A549 (cell line): ENCODE data around the gene NR1H2.

ENCODE experiments used
- BHLHE40 ChIP-seq: IDR thresholded peaks from 2 replicates; pipeline ENCODE4 v1.6.1; 2012; ENCODE audit warnings: low read depth, low read length, inconsistent platforms
- JUN ChIP-seq, 2 experiments: fragments of >200 bp; sonication (Bioruptor Twin); formaldehyde crosslinking; IDR thresholded peaks; 2 replicates in 1 of 2; 3 replicates in 1 of 2; pipeline ENCODE4 v1.6.1; 2016 to 2017
- KDM5A ChIP-seq: fragments of 200-600 bp; sonication (generic); IDR thresholded peaks from 2 replicates; pipeline ENCODE4 v1.6.1; 2016; ENCODE audit warnings: antibody characterized with exemption, mild to moderate bottlenecking
- RAD21 ChIP-seq, 2 experiments: fragments of >200 bp in 1 of 2; sonication (Bioruptor Twin) in 1 of 2; formaldehyde crosslinking in 1 of 2; IDR thresholded peaks in 1 of 2; conservative IDR thresholded peaks in 1 of 2; 2 replicates in 1 of 2; 3 replicates in 1 of 2; pipeline ENCODE4 v1.6.1; 2012 to 2018; ENCODE audit warnings: inconsistent platforms in 1 of 2
- TF ChIP-seq, protein P1 (sequence below): fragments of >200 bp; sonication (Bioruptor Twin); formaldehyde crosslinking; IDR thresholded peaks from 3 replicates; pipeline ENCODE4 v1.5.1; 2016
- TF ChIP-seq, protein P2 (sequence below): fragments of 150-350 bp; IDR thresholded peaks from 2 replicates; pipeline ENCODE4 v1.6.1; 2014; ENCODE audit warnings: low read depth, mild to moderate bottlenecking, low read length
- TF ChIP-seq, protein P3 (sequence below): fragments of 200-600 bp; sonication (generic); IDR thresholded peaks from 2 replicates; pipeline ENCODE4 v1.6.1; 2016; ENCODE audit warnings: antibody characterized with exemption, mild to moderate bottlenecking, moderate library complexity

DNA sequence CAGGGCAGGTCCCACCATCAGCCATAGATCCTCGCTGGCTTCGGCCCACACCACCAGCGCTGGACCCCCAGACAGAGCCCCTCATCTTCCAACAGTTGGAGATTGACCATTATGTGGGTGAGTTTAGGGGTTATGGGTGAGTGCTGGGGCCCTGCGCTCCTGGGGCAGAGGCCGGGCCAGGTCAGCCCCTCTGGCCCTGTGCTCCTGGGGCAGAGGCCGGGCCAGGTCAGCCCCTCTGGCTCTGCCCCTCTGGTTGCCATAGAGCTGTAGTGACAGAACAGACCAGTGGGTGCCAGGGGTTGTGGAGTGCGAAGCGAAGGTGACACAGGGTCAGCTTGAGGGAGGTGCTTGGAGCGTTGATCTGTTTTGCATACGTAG is 23.1 kb downstream of the NR1H2 start:
- TF ChIP-seq BHLHE40 = no peak
- TF ChIP-seq, protein P1, sequence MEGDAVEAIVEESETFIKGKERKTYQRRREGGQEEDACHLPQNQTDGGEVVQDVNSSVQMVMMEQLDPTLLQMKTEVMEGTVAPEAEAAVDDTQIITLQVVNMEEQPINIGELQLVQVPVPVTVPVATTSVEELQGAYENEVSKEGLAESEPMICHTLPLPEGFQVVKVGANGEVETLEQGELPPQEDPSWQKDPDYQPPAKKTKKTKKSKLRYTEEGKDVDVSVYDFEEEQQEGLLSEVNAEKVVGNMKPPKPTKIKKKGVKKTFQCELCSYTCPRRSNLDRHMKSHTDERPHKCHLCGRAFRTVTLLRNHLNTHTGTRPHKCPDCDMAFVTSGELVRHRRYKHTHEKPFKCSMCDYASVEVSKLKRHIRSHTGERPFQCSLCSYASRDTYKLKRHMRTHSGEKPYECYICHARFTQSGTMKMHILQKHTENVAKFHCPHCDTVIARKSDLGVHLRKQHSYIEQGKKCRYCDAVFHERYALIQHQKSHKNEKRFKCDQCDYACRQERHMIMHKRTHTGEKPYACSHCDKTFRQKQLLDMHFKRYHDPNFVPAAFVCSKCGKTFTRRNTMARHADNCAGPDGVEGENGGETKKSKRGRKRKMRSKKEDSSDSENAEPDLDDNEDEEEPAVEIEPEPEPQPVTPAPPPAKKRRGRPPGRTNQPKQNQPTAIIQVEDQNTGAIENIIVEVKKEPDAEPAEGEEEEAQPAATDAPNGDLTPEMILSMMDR = no peak
- TF ChIP-seq, protein P2, sequence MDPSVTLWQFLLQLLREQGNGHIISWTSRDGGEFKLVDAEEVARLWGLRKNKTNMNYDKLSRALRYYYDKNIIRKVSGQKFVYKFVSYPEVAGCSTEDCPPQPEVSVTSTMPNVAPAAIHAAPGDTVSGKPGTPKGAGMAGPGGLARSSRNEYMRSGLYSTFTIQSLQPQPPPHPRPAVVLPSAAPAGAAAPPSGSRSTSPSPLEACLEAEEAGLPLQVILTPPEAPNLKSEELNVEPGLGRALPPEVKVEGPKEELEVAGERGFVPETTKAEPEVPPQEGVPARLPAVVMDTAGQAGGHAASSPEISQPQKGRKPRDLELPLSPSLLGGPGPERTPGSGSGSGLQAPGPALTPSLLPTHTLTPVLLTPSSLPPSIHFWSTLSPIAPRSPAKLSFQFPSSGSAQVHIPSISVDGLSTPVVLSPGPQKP = no peak
- TF ChIP-seq, protein P3, sequence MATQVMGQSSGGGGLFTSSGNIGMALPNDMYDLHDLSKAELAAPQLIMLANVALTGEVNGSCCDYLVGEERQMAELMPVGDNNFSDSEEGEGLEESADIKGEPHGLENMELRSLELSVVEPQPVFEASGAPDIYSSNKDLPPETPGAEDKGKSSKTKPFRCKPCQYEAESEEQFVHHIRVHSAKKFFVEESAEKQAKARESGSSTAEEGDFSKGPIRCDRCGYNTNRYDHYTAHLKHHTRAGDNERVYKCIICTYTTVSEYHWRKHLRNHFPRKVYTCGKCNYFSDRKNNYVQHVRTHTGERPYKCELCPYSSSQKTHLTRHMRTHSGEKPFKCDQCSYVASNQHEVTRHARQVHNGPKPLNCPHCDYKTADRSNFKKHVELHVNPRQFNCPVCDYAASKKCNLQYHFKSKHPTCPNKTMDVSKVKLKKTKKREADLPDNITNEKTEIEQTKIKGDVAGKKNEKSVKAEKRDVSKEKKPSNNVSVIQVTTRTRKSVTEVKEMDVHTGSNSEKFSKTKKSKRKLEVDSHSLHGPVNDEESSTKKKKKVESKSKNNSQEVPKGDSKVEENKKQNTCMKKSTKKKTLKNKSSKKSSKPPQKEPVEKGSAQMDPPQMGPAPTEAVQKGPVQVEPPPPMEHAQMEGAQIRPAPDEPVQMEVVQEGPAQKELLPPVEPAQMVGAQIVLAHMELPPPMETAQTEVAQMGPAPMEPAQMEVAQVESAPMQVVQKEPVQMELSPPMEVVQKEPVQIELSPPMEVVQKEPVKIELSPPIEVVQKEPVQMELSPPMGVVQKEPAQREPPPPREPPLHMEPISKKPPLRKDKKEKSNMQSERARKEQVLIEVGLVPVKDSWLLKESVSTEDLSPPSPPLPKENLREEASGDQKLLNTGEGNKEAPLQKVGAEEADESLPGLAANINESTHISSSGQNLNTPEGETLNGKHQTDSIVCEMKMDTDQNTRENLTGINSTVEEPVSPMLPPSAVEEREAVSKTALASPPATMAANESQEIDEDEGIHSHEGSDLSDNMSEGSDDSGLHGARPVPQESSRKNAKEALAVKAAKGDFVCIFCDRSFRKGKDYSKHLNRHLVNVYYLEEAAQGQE = no peak
- no peak for TF ChIP-seq RAD21 (conservative IDR thresholded peaks at IDR 0.05 in 1 of 2, IDR thresholded peaks at IDR 0.05 in 1 of 2)
- no peak for TF ChIP-seq JUN (IDR thresholded peaks at IDR 0.05)
- no peak for TF ChIP-seq KDM5A
